HG02852 (cell line): ENCODE data around the gene DCXR.

ENCODE experiments used
- ATAC-seq: cut with Tn5 transposase; IDR thresholded peaks from one replicate; pipeline ENCODE4 v1.9.1; 2021; ENCODE audit warnings: mild to moderate bottlenecking, moderate library complexity; ENCODE audit not compliant: unreplicated experiment

The DCXR gene

DNA sequence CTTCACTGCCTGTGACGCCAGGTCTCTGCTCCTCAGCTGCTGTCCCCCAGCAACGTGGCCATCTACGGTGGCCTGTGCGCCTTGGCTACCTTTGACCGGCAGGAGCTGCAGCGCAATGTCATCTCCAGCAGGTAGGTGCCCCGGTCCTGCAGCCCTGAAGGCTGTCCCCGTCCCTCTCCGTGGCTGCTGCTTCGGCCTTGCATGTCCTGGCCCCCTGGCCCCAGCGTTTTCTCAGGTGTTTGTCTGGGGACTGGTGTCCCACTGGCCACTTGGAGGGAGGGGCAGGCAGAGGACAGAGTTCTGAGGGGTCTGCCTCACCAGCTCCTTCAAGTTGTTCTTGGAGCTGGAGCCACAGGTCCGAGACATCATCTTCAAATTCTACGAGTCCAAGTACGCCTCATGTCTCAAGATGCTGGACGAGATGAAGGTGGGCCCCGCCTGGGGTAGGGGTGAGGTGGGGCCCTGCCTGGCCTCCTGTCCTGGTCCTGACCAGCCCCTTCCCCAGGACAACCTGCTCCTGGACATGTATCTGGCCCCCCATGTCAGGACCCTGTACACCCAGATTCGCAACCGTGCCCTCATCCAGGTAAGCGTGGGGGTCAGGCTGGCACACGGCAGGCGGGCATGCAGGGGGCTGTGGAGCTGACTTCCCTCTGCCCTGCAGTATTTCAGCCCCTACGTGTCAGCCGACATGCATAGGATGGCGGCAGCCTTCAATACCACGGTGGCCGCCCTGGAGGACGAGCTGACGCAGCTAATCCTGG, 18.6 kb upstream of the DCXR start:
- no peak for ATAC-seq

DNA sequence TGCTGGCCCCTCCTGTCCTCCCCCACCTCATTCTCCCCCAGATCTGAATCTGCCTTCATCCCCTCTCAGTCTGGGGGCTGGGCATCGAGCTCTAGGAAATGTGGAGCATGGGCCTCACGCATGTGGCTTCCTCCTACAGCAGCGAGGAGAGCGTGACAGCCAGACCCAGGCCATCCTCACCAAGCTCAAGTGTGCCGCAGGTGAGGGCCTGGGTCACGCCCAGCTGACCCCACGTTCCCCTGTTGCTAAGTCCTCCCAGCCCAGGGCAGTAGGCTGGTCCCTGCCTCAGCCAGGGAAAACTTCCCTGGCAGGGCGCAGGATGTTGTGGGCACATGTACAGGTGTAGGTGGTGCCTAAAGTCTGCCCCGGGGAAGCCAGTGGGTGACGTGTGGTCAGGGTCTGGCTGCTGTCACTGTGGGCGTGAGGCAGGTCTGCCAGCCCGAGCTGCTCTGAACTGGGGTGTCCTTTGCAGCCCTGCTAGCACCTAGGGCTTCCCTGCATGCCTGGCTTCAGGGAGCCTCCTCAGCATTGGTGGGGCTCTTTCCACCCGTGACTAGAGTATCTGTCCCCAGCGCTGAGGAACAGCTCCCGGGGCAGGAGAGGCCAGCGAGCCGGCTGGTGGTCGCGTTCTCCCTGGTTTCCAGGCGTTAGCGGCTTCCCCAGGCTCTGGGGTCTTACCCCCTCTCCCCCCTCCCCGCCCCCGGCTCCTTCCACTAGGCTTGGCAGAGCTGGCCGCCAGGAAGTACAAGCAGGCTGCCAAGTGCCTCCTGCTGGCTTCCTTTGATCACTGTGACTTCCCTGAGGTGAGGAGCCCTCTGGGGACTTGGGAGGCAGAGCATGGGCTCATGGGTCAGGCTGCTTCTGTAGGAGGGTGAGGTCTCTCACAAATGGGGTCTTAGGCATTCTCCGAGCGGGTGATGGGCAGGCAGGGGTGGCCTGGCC, 17.8 kb upstream of the DCXR start:
- ATAC-seq: no peak

DNA sequence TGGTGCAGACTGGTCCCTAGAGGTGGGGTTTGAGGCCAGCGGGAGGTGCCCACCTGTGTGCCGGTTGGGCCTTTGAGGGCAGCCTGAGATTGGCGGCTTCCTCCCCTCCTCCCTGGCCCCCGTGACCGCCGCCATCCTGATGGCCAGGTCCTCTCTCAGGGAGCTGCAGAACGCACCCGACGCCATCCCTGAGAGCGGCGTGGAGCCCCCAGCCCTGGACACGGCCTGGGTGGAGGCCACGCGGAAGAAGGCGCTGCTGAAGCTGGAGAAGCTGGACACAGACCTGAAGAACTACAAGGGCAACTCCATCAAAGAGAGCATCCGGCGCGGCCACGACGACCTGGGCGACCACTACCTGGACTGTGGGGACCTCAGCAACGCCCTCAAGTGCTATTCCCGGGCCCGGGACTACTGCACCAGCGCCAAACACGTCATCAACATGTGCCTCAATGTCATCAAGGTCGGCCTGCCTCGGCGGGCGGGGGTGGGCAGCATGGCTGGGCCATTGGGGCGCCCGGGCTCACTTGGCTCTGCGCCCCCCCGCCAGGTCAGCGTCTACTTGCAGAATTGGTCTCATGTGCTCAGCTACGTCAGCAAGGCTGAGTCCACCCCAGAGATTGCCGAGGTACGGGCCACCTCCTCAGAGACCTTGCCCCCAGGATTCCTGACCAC, 17.0 kb upstream of the DCXR start:
- ATAC-seq: no peak

- no peak for ATAC-seq
Observed at GRCh38 chr17:82053556-82054263, 16.2 kb upstream of the DCXR start.

DNA sequence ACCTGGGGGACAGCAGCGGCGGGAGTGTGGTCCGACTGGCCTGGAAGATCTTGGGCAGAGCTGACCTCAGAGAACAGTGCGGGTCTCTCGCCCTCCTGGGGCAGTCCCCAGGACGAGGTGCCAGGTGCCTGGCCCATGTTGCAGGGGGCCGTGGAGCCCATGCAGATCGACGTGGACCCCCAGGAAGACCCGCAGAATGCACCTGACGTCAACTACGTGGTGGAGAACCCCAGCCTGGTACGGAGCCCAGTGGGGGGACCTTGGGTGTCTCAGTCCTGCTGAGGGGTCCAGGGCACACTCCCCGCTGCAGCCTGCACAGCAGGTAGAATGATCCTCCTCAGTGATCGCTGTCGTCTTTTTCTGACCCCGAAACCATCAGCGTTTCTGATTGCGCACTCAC, 15.6 kb upstream of the DCXR start:
- no peak for ATAC-seq

- no peak for ATAC-seq
Observed at GRCh38 chr17:82052638-82053059, 15.2 kb upstream of the DCXR start.

GRCh38 chr17:82051776-82052637, 14.5 kb upstream of the DCXR start, which contains the start of the genes GPS1 and RFNG:
TSS of gene GPS1 (plus strand) at chr17:82051898. CDS start at chr17:82051932, 34 bp downstream.
TSS of gene RFNG (minus strand) at chr17:82051811. CDS start at chr17:82051766, 45 bp downstream.
- ATAC-seq: peak; percentile 58

DNA sequence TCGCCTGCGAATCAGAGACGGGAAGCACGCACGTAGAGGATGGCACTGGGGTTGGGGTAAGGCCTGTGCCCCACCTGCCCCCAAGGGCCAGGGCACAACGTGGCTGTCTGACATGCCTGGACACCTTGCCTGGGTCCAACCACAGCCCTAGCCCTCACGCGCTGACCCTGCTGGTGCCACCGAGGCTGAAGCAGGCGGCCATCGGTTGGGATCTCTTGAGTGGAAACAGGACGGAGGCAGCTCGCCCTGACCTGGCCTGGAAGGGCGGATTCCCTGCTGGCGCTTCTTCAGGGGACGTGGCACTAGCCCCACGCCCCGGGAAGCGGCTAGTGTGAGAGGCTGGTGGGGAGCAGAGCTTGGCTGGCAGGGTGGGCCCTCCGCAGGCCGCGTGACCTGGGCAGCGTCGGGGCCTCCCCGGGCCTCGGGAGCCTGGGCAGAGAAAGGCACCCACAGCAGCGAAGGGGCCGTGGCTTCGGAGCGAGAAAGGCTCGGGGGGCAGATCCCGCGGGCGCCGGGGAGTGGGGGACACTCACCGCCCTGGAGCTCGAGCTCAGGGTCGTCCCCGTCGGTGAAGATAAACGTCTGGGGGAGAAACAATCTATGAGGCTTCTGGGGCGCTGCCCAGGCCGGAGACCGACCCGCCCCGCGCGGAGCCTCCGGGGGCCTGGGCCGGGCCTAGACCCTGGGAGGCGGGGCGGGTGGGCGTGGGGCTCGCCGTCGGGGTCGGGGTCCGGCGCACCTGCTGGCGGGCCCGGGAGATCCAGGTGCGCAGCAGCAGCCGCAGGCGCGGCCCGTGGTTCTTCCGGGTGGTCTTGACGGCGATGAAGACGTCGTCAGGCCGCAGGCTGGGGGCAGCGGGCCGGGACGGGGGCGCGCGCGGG, 13.5 kb upstream of the DCXR start:
- ATAC-seq: no peak

- no peak for ATAC-seq
Observed at GRCh38 chr17:82050152-82050760, 12.8 kb upstream of the DCXR start.

- no peak for ATAC-seq
Observed at GRCh38 chr17:82049521-82049971, 12.0 kb upstream of the DCXR start.

GRCh38 chr17:82049106-82049505, 11.6 kb upstream of the DCXR start:
- ATAC-seq: no peak

DNA sequence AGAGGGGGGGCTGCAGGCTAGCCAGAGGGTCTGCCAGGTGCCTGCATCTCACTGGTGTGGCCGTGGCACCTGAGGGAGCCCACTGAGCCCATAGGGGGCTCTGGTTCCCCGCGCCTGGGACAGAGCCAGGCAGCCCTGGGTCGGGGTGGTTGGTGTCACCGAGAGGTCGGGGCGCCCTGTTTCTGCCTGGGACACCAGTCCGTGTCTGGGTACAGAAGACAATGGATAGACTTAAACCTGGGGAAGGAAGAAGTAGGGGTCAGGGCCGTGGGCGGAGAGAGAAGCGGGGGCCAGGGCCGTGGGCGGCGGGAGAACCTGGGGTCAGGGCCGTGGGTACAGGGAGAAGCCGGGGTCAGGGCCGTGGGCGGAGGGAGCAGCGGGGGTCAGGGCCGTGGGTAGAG, 11.1 kb upstream of the DCXR start:
- no peak for ATAC-seq

DNA sequence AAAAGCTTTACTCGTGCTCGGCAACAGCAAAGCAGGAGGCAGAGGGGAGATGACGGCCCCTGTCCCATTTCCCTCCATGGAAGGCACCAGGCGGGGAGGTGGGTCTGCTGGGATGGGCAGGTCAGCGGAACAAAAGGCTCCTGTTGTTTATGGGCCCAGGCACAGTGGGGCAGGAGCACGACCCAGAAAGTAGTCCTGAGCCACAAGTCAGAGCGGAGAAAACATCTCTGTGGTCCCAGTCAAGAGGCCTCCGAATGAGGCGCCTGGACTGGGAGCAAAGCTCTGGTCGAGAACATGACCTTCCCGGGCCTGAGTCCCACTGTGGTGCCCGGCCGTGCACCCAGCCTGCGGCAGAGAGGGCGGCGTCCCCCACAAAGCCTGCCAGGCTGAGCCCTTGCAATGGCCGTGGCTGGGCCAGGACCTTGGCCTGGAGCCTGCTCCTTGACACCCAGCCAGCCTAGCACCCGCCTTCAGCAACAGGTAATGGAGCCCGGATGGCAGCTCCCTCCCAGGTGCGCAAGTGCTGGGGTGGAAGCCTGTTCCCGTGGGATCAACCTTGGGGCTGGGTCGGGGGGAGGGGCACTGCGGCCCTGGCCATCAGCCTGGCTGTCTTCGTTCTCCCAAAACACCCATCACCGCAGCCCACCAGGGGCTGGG, 10.5 kb upstream of the DCXR start:
- no peak for ATAC-seq

GRCh38 chr17:82047379-82047778, 9.9 kb upstream of the DCXR start:
- no peak for ATAC-seq

DNA sequence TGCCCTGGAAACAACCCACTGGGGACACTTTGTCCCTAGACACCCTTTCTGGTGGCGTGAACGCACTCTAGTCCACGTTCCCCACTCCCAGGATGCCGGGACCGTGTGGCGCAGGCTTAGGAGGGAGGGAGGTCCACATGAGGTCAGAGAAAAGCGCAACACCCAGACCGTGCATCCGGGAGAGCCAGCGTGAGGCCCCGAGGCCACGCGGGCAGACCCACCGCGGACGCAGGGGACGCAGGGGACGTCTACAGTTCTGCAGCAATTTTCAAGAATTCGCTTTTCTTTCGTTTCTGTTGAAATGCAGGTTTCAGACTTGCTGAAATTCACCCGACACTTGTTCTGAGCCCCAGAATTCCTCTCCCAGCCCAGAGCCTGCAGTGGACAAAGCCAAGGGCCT, 9.4 kb upstream of the DCXR start:
- ATAC-seq: no peak

DNA sequence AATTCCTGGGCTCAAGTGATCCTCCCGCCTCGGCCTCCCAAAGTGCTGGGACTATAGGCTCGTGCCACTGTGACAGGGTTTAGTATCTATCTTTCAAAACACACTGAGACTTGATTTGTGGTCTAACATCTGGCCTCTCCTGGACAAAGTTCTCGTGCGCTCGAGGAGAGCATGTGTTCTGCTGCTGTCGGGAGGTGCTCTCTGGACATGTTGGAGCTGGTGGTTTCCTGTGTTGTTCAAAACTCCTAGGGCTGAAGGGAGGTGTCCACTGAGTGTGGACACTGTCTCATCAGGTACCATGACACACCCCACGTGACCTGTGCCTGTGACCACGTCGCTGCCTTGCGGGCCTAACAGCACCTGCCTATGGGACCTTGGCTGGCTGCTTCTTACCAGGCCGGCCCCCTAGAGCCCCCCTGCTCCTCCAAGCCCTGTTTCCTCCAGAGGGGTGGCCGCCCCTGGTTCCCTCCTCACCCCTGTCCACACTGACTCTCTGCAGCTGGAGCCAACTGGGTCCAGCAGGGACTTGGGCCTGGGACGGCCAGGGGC, 8.5 kb upstream of the DCXR start:
- ATAC-seq: no peak

DNA sequence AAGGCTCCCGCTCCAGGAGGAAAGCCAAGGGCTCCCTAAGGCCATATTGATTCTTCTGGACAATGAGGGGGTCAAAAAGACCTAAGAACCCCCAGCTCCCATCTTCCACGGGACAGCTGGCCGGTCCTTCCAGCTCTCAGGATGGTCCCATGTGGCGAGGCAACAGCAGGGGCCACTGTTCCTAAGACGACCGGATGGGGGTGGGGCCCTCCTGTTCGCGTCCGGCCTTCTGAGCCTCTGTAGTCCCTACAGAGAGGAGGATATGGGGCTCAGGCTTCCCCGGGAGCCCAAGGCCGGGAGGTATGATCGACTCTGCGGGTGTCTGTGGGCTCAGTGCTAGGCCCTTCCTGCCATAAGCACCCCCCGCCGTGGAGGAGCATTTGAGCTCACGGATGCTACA, 6.0 kb upstream of the DCXR start:
- no peak for ATAC-seq
